Lower lobe of right lung (tissue), 2 donors: Measurements from ENCODE around the gene ZNF790. TPM values are rescaled to one million over a fixed set of nuclear protein-coding genes. Genes with fewer than 3 reads are reported as not detected.

Source experiments
- ATAC-seq, 2 donors: fragments of 200-7000 bp; cut with Tn5 transposase; one replicate each; pipeline ENCODE4 v1.9.1; 2020 to 2022; ENCODE audit warnings: mild to moderate bottlenecking in 2 of 2, moderate library complexity in 2 of 2
- DNase-seq: peaks from one replicate; pipeline ENCODE4 v3.0.0-alpha.2; 2020
- H3K27ac ChIP-seq: fragments of 200-600 bp; one replicate; pipeline ENCODE4 v1.8.0; 2022
- H3K27me3 ChIP-seq: fragments of 200-600 bp; one replicate; pipeline ENCODE4 v1.8.0; 2022; ENCODE audit warnings: low read depth
- H3K36me3 ChIP-seq: fragments of 200-600 bp; one replicate; pipeline ENCODE4 v1.8.0; 2022; ENCODE audit warnings: mild to moderate bottlenecking
- H3K4me1 ChIP-seq: fragments of 200-600 bp; one replicate; pipeline ENCODE4 v1.8.0; 2022
- H3K4me3 ChIP-seq: fragments of 200-600 bp; one replicate; pipeline ENCODE4 v1.8.0; 2022; ENCODE audit warnings: mild to moderate bottlenecking
- H3K9me3 ChIP-seq: fragments of 200-600 bp; one replicate; pipeline ENCODE4 v1.8.0; 2022
- intact Hi-C: fragments of 100-400 bp; cut with DNase I; formaldehyde crosslinking; loops from one replicate; pipeline ENCODE4 v1.11.0; 2022
- total RNA-seq: library from RNA; stranded (reverse); fragmentation: NEBNext Ultra II Directional; extraction: Animal tissue kit (Norgen Biotek cat#: 25700); gene quantifications from one replicate; pipeline ENCODE4 v1.2.1, GENCODE V29; 2021
- TF ChIP-seq, protein P1 (sequence below): fragments of 200-600 bp; IDR thresholded peaks from one replicate; pipeline ENCODE4 v1.8.0; 2022; ENCODE audit warnings: antibody characterized with exemption, mild to moderate bottlenecking
- donor health status: DM: no; HTN: yes; CAD: no; lungs with severe emphysema.

The ZNF790 gene
- total RNA-seq, 1 donor from 2014 or later, result 7.6 TPM

DNA sequence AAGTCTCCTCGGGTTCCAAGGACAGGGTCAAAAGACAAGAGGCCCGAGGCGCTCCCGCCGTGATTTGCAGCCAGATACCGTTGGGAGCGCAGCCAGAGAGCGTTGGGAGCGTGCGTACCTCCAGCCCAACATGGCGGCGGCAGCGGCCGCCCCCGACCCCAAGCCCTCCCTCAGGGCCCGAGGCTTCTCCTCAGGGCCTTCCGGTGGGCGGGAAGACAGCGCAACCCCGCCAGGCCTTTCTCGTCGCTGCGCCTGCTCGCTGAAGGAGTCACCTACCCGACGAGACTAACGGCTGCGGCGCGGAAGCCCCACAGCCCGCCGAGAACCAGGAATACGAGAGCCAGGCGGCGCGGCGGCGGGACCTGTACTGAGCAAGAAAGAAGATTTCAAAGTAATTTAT is 62.4 kb downstream of the ZNF790 start:
- TF ChIP-seq, protein P1, sequence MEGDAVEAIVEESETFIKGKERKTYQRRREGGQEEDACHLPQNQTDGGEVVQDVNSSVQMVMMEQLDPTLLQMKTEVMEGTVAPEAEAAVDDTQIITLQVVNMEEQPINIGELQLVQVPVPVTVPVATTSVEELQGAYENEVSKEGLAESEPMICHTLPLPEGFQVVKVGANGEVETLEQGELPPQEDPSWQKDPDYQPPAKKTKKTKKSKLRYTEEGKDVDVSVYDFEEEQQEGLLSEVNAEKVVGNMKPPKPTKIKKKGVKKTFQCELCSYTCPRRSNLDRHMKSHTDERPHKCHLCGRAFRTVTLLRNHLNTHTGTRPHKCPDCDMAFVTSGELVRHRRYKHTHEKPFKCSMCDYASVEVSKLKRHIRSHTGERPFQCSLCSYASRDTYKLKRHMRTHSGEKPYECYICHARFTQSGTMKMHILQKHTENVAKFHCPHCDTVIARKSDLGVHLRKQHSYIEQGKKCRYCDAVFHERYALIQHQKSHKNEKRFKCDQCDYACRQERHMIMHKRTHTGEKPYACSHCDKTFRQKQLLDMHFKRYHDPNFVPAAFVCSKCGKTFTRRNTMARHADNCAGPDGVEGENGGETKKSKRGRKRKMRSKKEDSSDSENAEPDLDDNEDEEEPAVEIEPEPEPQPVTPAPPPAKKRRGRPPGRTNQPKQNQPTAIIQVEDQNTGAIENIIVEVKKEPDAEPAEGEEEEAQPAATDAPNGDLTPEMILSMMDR, result no peak
- peaks cover 16% of the 10 kb centered on the region for H3K4me1 ChIP-seq
- H3K9me3 ChIP-seq, result peaks cover 23% of the 10 kb centered on the region
- no peak overlapping the region for H3K27ac ChIP-seq
- H3K27me3 ChIP-seq, result no peaks in the 10 kb centered on the region
- H3K36me3 ChIP-seq, result no peaks in the 10 kb centered on the region
- no peak overlapping the region for H3K4me3 ChIP-seq
- no peak for ATAC-seq
- intact Hi-C loops, result no loop called here
- DNase-seq, result no peak

DNA sequence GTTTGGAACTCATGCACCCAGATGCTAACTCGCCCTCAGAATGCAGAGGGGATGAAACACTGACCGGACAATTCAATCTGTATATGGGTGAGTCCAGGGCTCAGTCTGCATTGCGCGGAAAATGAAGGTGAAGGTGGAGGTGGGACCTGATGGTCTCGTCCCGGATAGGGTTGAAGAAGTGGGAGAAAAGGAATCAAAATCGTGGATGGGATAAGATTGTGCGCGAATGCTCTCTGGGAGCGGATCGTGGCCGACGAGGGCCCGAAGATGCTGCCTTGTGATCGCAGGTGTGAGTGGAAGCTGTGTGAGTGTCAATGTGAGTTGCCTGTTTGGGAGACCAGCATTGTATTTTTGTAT is 65.0 kb downstream of the ZNF790 start:
- Histone ChIP-seq H3K4me3 (peak overlapping the region; percentile 84), H3K36me3 (no peaks in the 10 kb centered on the region), H3K9me3 (peaks cover 40% of the 10 kb centered on the region), H3K4me1 (peaks cover 19% of the 10 kb centered on the region), H3K27me3 (no peaks in the 10 kb centered on the region), H3K27ac (peak overlapping the region; percentile 82)
- intact Hi-C loops, result no loop called here
- TF ChIP-seq, protein P1, result no peak
- ATAC-seq (no peak), DNase-seq (no peak)

DNA sequence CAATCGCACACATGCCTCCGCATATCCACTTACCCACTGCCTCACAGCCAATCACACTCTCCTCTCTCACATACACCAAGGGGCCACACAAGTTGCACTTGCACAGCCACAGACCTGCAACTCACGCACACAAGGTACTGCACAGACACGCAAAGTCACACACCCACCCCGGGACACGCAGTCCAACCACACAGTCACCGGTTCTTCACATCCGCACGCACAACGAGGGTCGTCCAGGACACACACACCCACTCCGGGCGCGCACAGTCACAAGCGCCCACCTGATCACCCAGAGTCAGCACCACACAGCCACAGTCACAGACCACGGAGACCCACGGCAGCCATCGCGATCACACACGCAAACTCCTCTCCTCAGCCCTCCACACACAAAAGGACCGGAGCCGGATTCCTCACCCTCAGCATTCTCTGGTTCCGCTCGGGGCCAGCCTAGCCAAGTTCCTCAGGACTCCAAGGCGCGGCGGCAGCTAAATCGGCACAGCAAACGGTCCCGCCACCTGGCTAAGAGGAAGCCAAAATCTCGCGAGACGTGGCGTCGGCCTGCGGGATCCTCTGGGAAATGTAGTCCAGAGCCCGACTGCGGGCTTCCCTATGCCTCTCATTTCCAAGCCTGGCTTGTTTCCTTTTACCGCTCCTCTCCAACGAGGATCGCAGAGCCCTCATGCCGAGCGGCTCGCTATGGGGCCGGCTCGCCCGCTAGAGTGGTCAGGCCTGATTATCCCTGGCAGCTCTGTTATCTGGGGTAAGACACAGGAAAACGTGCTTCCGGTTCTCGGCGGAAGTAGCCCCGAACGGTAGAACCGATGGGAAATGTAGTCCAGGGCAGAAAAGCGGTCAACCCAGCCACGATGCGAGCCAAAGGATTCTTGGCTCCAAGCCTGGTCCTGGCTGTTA is 65.6 kb downstream of the ZNF790 start, which contains the start of gene ZNF850:
Gene ZNF850, minus strand, starts transcription at position 497 of the 912 bp plus-strand sequence. CDS start 10,201 bp downstream, outside the sequence.
- no peaks in the 10 kb centered on the region for H3K36me3 ChIP-seq
- intact Hi-C loops, result no loop called here
- ATAC-seq (peak; percentile 94 to 99), DNase-seq (peak; percentile 95)
- H3K4me1 ChIP-seq, result peaks cover 19% of the 10 kb centered on the region
- TF ChIP-seq, protein P1, result no peak
- peak within 1 kb of the TSS; percentile 84 for H3K4me3 ChIP-seq
- peak within 1 kb of the TSS; percentile 82 for H3K27ac ChIP-seq
- peaks cover 45% of the 10 kb centered on the region for H3K9me3 ChIP-seq
- no peaks in the 10 kb centered on the region for H3K27me3 ChIP-seq

DNA sequence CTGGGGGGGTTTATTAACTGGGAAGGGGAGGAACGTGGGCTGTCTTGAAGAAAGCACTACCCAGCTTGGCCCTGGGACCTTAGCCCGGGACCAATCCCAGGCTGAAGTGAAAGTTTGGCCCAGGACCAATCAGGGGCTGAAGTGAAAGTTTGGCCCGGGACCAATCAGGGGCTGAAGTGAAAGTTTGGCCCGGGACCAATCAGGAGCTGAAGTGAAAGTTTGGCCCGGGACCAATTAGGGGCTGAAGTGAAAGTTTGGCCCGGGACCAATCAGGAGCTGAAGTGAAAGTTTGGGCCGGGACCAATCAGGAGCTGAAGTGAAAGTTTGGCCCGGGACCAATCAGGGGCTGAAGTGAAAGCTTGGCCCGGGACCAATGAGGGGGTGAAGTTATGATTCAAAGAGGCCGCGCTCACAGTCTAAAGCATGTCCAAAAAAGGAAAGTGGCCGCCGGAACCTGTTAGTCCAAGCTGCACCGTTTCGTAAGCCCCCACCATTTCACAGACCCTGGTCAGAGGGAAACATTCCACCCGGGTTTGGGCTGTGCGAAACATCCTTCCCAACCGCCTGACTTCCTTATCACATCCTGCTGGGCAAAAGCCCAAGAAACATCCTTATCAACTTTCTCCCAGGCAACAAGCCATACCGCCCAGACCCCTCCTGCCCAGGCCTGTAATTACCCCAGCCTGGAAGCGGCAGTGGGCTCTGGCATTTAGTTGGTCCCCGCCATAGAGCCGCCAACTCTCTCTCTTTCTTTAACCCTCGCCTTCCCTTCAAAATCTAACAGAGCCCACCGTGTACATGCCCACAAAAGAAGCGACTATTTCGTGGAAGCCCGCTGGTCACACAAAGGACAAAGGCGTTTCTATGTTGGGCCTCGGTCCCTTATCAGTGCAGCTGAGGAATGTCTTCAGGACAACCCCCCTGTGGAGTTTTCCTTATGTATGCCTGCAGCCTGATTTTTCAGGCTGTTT is 66.6 kb downstream of the ZNF790 start:
- H3K4me3 ChIP-seq, result peak overlapping the region; percentile 84
- TF ChIP-seq, protein P1, result no peak
- H3K27ac ChIP-seq, result peak overlapping the region; percentile 82
- intact Hi-C loops, result no loop called here
- ATAC-seq, result peak in 1 of 2 donors; percentile 50
- H3K36me3 ChIP-seq, result no peaks in the 10 kb centered on the region
- peak; percentile 56 for DNase-seq
- H3K4me1 ChIP-seq, result peaks cover 19% of the 10 kb centered on the region
- peaks cover 46% of the 10 kb centered on the region for H3K9me3 ChIP-seq
- no peaks in the 10 kb centered on the region for H3K27me3 ChIP-seq

Other genes with a start within 250 kb of the ZNF790 start
- gene ZNF382, start 233.1 kb downstream of the ZNF790 start, total RNA-seq, result 5.2 TPM
- 7.5 TPM for gene ZNF461, start 171.6 kb downstream of the ZNF790 start, total RNA-seq
- gene ZNF567, start 150.8 kb downstream of the ZNF790 start, total RNA-seq, result 6.1 TPM
- gene ZNF850, start 65.6 kb downstream of the ZNF790 start, total RNA-seq, result 3.3 TPM
- gene ZNF345, start 12.5 kb upstream of the ZNF790 start, total RNA-seq, result 7.0 TPM
- gene ZNF829, start 77.9 kb upstream of the ZNF790 start, total RNA-seq, result 2.6 TPM
- 10.9 TPM for gene ZNF568, start 77.9 kb upstream of the ZNF790 start, total RNA-seq
- gene ZNF420, start 240.0 kb upstream of the ZNF790 start, total RNA-seq, result 9.1 TPM